Measurements from ENCODE around the gene UBQLN3. TPM values are rescaled to one million over a fixed set of nuclear protein-coding genes. Genes with fewer than 3 reads are reported as not detected.

UBQLN3 gene
- total and polyA plus RNA-seq, 10 of the 15 experiments (the other 5 are each of a cell fraction or from before 2014, with no cell fraction given): not detected

DNA sequence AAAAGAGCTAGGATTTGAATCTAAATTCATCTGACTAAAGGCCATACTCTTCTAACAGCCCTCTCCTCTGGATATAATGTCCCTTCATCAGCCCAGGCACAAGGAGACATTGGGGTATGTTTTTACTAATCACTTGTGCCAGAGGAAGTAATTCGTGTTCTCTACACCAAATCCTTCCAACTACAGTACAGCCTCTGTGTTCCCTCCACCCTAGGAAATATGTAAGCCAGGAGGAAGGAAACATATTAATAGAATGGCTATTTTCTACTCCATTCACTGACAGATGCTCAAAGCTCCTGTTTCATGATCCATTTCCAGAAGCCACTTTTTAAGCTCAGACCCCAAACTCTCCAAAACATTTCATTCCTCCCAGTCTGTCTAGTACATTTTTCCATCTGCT lies 18.7 kb upstream of the UBQLN3 start:
- Histone ChIP-seq H3K4me3 (no peak overlapping the region), H3K9ac (ENCODE audit: control insufficient read depth, insufficient read depth, low read length) (no peak overlapping the region), H3K36me3 (ENCODE audit: control insufficient read depth in 2 of 2, insufficient read depth in 2 of 2, low read length in 1 of 2) (no peaks in the 10 kb centered on the region), H3K4me1 (ENCODE audit: control insufficient read depth, insufficient read depth, low read length) (no peaks in the 10 kb centered on the region), H3K4me2 (ENCODE audit: control insufficient read depth, insufficient read depth) (no peak overlapping the region), H3K79me2 (ENCODE audit: control insufficient read depth, insufficient read depth, low read length) (no peaks in the 10 kb centered on the region), H4K20me1 (ENCODE audit: control insufficient read depth, insufficient read depth) (no peaks in the 10 kb centered on the region), H3K27me3 (replicated peaks in 1 of 2; ENCODE audit: control insufficient read depth in 2 of 2, insufficient read depth in 2 of 2, low read length in 1 of 2) (no peaks in the 10 kb centered on the region; a peak in 1 of 4 replicates), H3K27ac (ENCODE audit: control insufficient read depth, insufficient read depth) (no peak overlapping the region), H3K9me3 (replicated peaks; ENCODE audit: control insufficient read depth, insufficient read depth, low read length) (no peaks in the 10 kb centered on the region), H2AFZ (ENCODE audit: control insufficient read depth, low read depth, low read length) (no peak overlapping the region)
- ChIA-PET POLR2A (no interaction called here), SMC1A (ENCODE audit: uncharacterized antibody, unreplicated experiment) (interaction anchor here (0.8 to 1.0 kb wide), 2 partner anchors 14 to 22 kb away, joined by 3 read pairs; no protein-coding TSS in a partner anchor), CTCF (no interaction called here), RAD21 (ENCODE audit: unreplicated experiment) (no interaction called here)
- in situ Hi-C loops (cut with MboI) (no loop called here), intact Hi-C loops (cut with micrococcal nuclease; ENCODE audit: unreplicated experiment) (no loop called here)
- ATAC-seq (no peak), FAIRE-seq (no peak), DNase-seq (ENCODE audit: low read depth, low spot score) (no peak)
- 4% methylated on average over 1 of the region's 1 CpG for WGBS (ENCODE audit: insufficient coverage, insufficient replicate concordance, low lambda C conversion rate, missing lambda C conversion rate)
- BruUV-seq (replicated peaks): no TSS peak
- TF ChIP-seq SMAD1 (IDR thresholded peaks at IDR 0.05; ENCODE audit: low read depth, partially characterized antibody) (no peak), TBL1XR1 (IDR thresholded peaks at IDR 0.05; ENCODE audit: low read depth, low read length) (no peak), EP300 (IDR thresholded peaks at IDR 0.05; ENCODE audit: borderline replicate concordance in 1 of 2, control insufficient read depth in 1 of 2, low read depth in 2 of 2, low read length in 2 of 2) (no peak), CREM (IDR thresholded peaks at IDR 0.05; ENCODE audit: low read depth) (no peak), FOS (IDR thresholded peaks at IDR 0.05; ENCODE audit: borderline replicate concordance, extremely low read depth, insufficient read length) (no peak), MAX (IDR thresholded peaks at IDR 0.05; ENCODE audit: low read depth, low read length) (no peak), SP1 (IDR thresholded peaks at IDR 0.05; ENCODE audit: low read depth, low read length) (no peak), MYB (IDR thresholded peaks at IDR 0.05; ENCODE audit: borderline replicate concordance, low read depth, low read length) (no peak), TARDBP (IDR thresholded peaks at IDR 0.05; ENCODE audit: borderline replicate concordance) (no peak), CHD1 (IDR thresholded peaks at IDR 0.05; ENCODE audit: low read depth, low read length) (no peak)
- TF ChIP-seq, protein P1, sequence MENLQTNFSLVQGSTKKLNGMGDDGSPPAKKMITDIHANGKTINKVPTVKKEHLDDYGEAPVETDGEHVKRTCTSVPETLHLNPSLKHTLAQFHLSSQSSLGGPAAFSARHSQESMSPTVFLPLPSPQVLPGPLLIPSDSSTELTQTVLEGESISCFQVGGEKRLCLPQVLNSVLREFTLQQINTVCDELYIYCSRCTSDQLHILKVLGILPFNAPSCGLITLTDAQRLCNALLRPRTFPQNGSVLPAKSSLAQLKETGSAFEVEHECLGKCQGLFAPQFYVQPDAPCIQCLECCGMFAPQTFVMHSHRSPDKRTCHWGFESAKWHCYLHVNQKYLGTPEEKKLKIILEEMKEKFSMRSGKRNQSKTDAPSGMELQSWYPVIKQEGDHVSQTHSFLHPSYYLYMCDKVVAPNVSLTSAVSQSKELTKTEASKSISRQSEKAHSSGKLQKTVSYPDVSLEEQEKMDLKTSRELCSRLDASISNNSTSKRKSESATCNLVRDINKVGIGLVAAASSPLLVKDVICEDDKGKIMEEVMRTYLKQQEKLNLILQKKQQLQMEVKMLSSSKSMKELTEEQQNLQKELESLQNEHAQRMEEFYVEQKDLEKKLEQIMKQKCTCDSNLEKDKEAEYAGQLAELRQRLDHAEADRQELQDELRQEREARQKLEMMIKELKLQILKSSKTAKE (IDR thresholded peaks at IDR 0.05; ENCODE audit: low read depth, poor library complexity, severe bottlenecking): no peak
- TF ChIP-seq, protein P2, sequence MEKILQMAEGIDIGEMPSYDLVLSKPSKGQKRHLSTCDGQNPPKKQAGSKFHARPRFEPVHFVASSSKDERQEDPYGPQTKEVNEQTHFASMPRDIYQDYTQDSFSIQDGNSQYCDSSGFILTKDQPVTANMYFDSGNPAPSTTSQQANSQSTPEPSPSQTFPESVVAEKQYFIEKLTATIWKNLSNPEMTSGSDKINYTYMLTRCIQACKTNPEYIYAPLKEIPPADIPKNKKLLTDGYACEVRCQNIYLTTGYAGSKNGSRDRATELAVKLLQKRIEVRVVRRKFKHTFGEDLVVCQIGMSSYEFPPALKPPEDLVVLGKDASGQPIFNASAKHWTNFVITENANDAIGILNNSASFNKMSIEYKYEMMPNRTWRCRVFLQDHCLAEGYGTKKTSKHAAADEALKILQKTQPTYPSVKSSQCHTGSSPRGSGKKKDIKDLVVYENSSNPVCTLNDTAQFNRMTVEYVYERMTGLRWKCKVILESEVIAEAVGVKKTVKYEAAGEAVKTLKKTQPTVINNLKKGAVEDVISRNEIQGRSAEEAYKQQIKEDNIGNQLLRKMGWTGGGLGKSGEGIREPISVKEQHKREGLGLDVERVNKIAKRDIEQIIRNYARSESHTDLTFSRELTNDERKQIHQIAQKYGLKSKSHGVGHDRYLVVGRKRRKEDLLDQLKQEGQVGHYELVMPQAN (conservative IDR thresholded peaks at IDR 0.05): no peak
- TF ChIP-seq, protein P3, sequence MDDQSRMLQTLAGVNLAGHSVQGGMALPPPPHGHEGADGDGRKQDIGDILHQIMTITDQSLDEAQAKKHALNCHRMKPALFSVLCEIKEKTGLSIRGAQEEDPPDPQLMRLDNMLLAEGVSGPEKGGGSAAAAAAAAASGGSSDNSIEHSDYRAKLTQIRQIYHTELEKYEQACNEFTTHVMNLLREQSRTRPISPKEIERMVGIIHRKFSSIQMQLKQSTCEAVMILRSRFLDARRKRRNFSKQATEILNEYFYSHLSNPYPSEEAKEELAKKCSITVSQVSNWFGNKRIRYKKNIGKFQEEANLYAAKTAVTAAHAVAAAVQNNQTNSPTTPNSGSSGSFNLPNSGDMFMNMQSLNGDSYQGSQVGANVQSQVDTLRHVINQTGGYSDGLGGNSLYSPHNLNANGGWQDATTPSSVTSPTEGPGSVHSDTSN (IDR thresholded peaks at IDR 0.05; ENCODE audit: insufficient replicate concordance, low read depth, low read length): no peak
- TF ChIP-seq, protein P4, sequence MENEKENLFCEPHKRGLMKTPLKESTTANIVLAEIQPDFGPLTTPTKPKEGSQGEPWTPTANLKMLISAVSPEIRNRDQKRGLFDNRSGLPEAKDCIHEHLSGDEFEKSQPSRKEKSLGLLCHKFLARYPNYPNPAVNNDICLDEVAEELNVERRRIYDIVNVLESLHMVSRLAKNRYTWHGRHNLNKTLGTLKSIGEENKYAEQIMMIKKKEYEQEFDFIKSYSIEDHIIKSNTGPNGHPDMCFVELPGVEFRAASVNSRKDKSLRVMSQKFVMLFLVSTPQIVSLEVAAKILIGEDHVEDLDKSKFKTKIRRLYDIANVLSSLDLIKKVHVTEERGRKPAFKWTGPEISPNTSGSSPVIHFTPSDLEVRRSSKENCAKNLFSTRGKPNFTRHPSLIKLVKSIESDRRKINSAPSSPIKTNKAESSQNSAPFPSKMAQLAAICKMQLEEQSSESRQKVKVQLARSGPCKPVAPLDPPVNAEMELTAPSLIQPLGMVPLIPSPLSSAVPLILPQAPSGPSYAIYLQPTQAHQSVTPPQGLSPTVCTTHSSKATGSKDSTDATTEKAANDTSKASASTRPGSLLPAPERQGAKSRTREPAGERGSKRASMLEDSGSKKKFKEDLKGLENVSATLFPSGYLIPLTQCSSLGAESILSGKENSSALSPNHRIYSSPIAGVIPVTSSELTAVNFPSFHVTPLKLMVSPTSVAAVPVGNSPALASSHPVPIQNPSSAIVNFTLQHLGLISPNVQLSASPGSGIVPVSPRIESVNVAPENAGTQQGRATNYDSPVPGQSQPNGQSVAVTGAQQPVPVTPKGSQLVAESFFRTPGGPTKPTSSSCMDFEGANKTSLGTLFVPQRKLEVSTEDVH (IDR thresholded peaks at IDR 0.05; ENCODE audit: low read depth, partially characterized antibody): no peak
